Skin of body (tissue), 2 donors: ENCODE results near the gene SACS. TPM values are rescaled to one million over a fixed set of nuclear protein-coding genes. Genes with fewer than 3 reads are reported as not detected.
"Not testable (repeated sequence)": the region's sequence is repeated elsewhere in the genome, so short reads cannot be mapped to it uniquely, and the experiment has no call there.

Source experiments
- DNase-seq: peaks from one replicate; lab custom pipeline; 2025; lab: John Stamatoyannopoulos, UW
- total RNA-seq: library from RNA; depleted of rRNA; stranded (reverse); fragments of >200 nt; gene quantifications from one replicate; pipeline ENCODE4 v1.2.3, GENCODE V29; 2014

Gene SACS
- total RNA-seq, 1 donor from 2014 or later: 25.7 TPM

DNA sequence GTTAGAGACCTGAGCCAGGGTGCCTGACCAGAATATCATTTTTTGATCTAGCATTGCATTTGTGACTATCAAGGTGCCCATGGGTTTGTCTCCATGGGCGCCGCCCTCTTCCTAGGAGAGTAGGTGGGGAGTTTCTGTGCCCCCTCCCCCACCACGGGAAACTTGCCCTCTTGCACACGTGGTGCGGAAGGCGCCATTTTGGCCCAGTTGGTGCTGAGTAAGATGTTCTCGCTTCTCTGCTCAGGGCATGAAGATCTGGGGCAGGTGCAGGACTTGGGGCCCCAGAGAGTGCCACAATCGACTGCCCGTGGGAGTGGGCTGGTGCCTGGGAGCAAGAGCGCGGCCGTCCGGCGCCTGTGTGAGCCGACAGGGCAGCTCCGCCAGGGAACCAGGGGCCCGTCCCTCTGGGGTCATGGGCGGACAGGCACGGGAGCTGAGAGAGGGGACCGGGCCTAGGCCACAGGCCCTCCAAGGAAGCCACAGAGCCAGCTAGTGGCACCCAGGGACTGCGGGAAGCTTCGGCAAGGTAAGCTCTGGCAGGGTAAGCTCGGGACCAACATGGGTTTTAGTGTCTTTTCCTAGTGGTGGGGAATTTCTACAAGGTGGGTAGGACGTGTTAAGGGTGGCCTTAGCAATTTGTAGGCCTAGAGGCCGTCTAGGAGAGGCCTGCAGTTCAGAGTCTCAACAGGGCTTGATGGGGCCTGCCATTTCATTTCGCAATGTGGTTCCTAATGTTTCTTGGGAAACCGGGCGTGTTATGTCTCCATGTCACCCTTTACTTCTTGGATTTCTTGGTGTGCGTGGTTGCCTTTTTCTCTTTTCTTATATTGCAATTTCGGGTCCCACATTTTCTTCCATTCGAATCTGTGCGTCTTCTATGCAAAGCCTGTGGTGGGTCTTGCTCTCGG is 14.5 kb downstream of the SACS start:
- DNase-seq: no peak

DNA sequence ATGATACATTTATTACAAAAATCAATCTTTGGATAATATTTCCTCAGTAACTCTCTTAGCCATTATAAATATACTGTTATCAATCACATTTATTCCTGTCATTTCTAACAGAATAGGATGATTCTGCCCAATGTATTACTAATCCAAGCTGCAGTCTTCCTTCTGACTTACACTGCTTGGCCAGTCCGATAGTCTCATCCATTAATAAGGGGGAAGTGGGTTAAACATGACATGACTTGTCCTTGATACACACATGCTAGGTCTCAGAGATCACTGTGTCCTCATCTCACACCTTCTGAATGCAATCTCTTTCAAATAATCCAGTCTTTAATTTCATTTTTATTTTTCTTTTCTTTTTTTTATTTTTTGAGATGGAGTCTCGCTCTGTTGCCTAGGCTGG is 18.8 kb downstream of the SACS start:
- no peak for DNase-seq

DNA sequence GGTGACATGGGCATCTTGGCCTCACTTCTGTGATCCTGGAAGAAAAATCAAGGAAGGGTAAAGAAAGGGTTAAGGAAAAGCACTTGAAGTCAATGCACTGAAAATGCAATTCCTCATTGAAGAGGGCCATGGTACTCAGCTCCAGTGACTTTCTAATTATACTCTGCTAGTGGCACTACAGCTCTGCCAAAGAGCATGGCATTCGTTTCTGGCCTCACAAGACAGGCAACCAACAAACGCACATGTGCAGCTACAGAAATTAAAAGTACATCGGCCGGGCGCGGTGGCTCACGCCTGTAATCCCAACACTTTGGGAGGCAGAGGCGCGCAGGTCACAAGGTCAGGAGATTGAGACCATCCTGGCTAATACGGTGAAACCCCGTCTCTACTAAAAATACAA is 21.8 kb downstream of the SACS start:
- DNase-seq: no peak

- DNase-seq: no peak
Observed at GRCh38 chr13:23411220-23411619, 22.3 kb downstream of the SACS start.

GRCh38 chr13:23408026-23408425 is 25.5 kb downstream of the SACS start:
- no peak for DNase-seq

DNA sequence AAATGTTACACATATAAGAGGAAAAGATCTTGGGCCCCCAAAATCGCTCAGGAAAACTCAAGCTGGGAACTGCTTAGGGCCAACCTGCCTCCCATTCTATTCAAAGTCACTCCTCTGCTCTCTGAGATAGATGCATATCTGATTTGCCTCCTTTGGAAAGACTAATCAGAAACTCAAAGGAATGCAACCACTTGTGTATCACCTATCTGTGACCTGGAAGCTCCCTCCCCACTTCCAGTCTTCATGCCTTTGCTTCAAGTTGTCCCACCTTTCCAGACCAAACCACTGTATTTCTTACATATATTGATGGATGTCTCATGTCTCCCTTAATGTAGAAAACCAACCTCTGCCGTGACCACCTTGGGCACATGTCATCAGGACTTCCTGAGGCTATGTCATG is 32.3 kb downstream of the SACS start:
- not testable (repeated sequence) for DNase-seq

- no peak for DNase-seq
Observed at GRCh38 chr13:23399347-23399746, 34.2 kb downstream of the SACS start.

DNA sequence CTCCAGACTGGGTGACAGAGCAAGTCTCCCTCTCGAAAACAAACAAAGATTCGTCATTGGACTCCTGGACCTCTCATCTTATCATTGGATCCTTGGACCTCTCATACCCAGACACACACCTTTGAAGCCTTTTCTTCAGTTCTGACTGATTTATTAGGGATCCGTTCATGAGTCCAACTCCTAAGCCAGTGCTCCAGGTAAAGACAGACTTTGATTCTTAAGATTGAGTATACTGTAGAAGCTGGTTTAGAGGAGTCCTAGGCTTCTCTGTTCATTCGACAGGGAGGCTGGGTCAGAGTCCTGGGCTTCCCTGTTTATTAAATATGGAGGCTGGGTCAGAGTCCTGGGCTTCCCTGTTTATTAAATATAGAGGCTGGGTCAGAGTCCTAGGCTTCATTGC is 38.7 kb downstream of the SACS start:
- DNase-seq: no peak

- no peak for DNase-seq
Observed at GRCh38 chr13:23392925-23393645, 40.4 kb downstream of the SACS start.

- DNase-seq: no peak
Observed at GRCh38 chr13:23392313-23392712, 41.2 kb downstream of the SACS start.

GRCh38 chr13:23391752-23392151 is 41.8 kb downstream of the SACS start:
- DNase-seq: no peak

DNA sequence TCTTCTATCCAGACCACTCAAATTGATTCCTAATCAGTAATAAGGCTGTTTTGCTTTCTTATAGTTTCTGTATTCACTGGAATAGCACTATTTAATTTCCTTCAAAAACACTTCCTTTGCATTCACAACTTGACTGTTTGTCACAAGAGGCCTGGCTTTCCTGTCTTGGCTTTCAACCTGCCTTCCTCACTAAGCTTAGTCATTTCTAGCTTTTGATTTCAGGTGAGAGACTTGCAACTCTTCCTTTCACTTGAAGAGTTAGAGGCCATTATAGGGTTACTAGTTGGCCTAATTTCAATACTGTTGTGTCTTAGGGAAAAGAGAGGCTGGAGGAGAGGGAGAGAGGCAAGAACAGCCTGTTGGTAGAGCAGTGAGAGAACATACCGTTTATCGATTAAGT is 47.0 kb downstream of the SACS start:
- no peak for DNase-seq

GRCh38 chr13:23385931-23386330 is 47.6 kb downstream of the SACS start:
- DNase-seq: no peak

GRCh38 chr13:23384111-23384510 is 49.4 kb downstream of the SACS start:
- DNase-seq: no peak

DNA sequence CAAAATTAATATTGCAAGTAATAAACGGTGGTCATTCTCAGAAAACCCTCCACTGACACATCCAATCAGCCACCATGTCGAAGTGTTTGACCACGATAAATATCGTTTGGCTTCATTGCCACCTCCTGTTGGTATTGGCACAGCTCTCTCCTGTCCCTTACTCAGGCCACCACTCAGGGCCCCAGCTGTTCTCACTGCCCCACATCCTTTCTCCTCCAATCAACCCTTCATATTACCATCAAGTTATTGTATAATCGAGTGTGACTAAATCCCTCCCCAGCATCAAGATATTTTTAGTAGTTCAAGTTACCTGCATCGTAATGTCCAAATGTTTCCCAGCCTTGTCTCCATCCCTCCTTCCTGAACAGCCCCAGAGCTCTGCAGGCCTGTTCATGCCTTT is 50.4 kb downstream of the SACS start:
- DNase-seq: no peak

DNA sequence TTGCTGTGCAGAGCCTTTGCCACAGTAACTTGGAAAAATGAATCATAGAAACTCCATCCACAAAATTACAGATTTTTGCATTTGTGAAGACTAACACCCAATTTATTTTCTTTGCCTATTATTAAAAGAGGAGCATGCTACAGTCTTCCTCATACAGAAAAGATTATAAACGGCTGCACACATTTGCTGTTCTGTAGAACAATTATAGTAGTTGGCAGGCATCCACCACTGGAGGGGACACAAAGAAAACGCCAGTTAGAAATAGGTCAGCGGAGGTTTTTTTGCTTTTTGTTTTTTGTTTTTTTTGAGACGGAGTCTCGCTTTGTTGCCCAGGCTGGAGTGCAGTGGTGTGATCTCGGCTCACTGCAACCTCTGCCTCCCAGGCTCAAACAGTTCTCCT is 51.6 kb downstream of the SACS start:
- DNase-seq: no peak

GRCh38 chr13:23380534-23380933 is 53.0 kb downstream of the SACS start:
- no peak for DNase-seq

GRCh38 chr13:23377983-23378632 is 55.4 kb downstream of the SACS start:
- DNase-seq: peak; percentile 28

DNA sequence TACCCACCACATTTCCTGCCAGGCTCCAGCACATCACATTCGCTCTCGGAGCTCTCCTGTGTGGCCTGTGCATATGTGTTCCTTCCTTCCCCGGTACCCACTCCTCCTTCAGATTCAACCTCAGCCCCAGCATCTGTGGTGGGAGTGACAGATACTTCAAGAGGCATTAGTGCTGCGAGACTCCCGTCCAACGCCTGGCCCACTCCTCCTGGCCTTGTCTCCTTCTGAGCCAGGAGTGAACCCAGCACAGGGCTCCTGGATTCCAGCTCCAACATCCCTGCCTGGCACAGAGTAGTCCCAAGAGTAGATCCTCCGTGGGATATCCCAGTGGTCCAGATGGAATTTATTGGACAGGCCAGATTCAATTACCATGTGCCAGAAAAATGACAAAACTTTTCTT is 55.9 kb downstream of the SACS start:
- no peak for DNase-seq

DNA sequence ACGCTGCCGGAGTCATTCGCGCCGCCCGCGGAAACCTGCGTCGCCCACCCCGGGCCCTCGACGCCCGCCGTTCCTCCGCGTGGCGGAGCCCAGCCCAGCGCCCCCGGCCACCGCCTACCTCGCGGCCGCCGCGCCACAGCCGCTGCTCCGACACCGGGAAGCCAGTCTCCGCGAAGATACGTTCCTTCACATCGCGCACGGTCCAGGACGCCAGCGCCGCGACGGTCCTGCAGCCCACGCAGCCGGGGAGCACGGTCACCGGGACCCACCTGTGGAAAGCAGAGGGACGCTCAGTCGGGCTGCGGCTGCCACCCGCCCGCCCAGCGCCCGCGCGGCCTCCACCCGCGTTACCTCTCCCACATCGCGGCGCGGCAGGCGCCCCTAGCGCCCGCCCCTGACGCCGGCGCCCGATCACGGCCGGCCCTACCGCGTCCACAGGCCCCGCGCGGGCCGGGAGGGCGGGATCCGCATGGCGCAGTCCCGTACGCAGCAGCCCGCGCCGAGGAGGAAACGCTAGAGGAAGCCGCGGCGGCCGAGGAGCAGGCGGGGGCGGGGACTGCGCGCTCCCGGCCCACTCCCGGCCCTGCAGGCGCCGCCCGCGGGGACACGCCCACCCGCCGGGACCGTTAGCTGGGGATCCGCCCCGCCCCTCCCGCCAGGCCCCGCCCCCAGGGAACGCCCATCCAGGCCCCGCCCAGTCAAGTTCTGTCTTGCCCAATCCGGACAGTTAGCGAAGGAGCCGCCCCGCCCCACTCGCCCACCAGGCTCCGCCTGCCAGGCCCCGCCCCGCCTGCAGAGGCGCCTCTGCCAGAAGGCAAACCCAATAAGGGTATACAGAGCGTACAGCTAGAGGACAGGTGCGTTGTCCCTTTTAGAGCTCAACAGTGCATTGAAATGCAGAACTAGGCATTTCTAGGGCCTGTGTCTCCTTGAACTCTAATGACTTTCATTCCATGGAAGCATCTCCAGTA is 58.2 kb downstream of the SACS start:
- peak; percentile 92 for DNase-seq

GRCh38 chr13:23372264-23372906 is 61.1 kb downstream of the SACS start:
- DNase-seq: no peak
